Measurements from ENCODE around the gene EFNA2. TPM values are rescaled to one million over a fixed set of nuclear protein-coding genes. Genes with fewer than 3 reads are reported as not detected.

EFNA2 gene
- total and polyA plus RNA-seq, 2 of the 4 experiments (the other 2 are of a cell fraction), result not detected

GRCh38 chr19:1262623-1263123 lies 23.0 kb upstream of the EFNA2 start:
- H3K36me3 ChIP-seq (ENCODE audit: control insufficient read depth, insufficient read depth, low read length), result peaks cover 12% of the 10 kb centered on the region; the same call in 1 of the 2 replicates
- POLR2A ChIA-PET (ENCODE audit: unreplicated experiment), result no interaction called here

More at GRCh38 chr19:1262623-1263123, 23.0 kb upstream of the EFNA2 start:
- Histone ChIP-seq H3K4ac (ENCODE audit: low read depth, low read length) (peak overlapping the region; percentile 97), H3K27me3 (ENCODE audit: control insufficient read depth, insufficient read depth, low read length) (no peaks in the 10 kb centered on the region), H2AFZ (replicated peaks; ENCODE audit: low read length, poor library complexity) (peak overlapping the region; percentile 73), H3K27ac (ENCODE audit: insufficient read depth, low read length) (peak overlapping the region; percentile 93), H2AK9ac (replicated peaks; ENCODE audit: low read depth, low read length, poor library complexity) (peak overlapping the region; percentile 99), H3K14ac (replicated peaks; ENCODE audit: low read depth, low read length) (peak overlapping the region; percentile 82; the same call in 1 of the 2 replicates), H3K4me2 (ENCODE audit: low read depth, low read length) (peak overlapping the region; percentile 15; the same call in 1 of the 2 replicates), H2AK5ac (ENCODE audit: low read depth, low read length) (peak overlapping the region; percentile 97), H2BK15ac (ENCODE audit: low read depth, low read length) (0 out of 3 replicates have a peak overlapping the region, but pooled peaks have one; percentile 36), H4K91ac (ENCODE audit: insufficient read depth, low read depth, low read length) (peak overlapping the region; percentile 96), H3K79me1 (ENCODE audit: low read depth in 1 of 2, low read length in 2 of 2) (peaks cover 5 to 60% of the 10 kb centered on the region in 2 experiments; a peak in 2 of 4 replicates), H3K18ac (ENCODE audit: low read depth, low read length) (no peak overlapping the region), H4K8ac (ENCODE audit: low read depth in 2 of 2, low read length in 2 of 2) (peak overlapping the region; percentile 27 to 91; a peak in 2 of 4 replicates), H4K5ac (ENCODE audit: low read depth, low read length) (peak overlapping the region; percentile 5), H2BK120ac (ENCODE audit: low read depth, low read length) (peak overlapping the region; percentile 93), H3K9me1 (ENCODE audit: insufficient read depth, low read length) (peaks cover 11% of the 10 kb centered on the region), H3K56ac (ENCODE audit: extremely low read depth, insufficient read depth, low read length) (no peak overlapping the region), H3K4me3 (ENCODE audit: insufficient read depth, low read depth, low read length) (no peak overlapping the region), H2BK5ac (ENCODE audit: low read depth, low read length, poor library complexity, severe bottlenecking) (peak overlapping the region; percentile 92), H2BK20ac (ENCODE audit: low read depth, low read length) (peak overlapping the region; percentile 72), H3K23ac (ENCODE audit: low read depth, low read length) (peak overlapping the region; percentile 65), H3K4me1 (ENCODE audit: control insufficient read depth, insufficient read depth, low read length) (peaks cover 45% of the 10 kb centered on the region), H3K9ac (ENCODE audit: low read depth, low read length) (peak overlapping the region; percentile 9; the same call in 1 of the 2 replicates), H3K9me3 (ENCODE audit: control insufficient read depth, insufficient read depth, low read length) (no peaks in the 10 kb centered on the region), H4K20me1 (ENCODE audit: insufficient read depth, low read length) (peaks cover 36% of the 10 kb centered on the region)
- dilution Hi-C loops (cut with HindIII; ENCODE audit: low sequenced_read_pairs, unreplicated experiment) (no loop called here), intact Hi-C loops (cut with micrococcal nuclease) (no loop called here), in situ Hi-C loops (cut with MboI; ENCODE audit: low sequenced_read_pairs) (no loop called here)
- BruUV-seq (replicated peaks), result no TSS peak
- DNase-seq (no peak), ATAC-seq (ENCODE audit: low read depth) (no peak)
- 46% methylated on average over 7 of the region's 21 CpGs; no CpG with 5 or more reads in 1 of the 2 experiments for WGBS, 2 experiments (ENCODE audit: extremely low coverage in 2 of 2, insufficient read length in 1 of 2)
- CTCF ChIA-PET, result no interaction called here
- no peak for TF ChIP-seq CTCF (conservative IDR thresholded peaks at IDR 0.05; ENCODE audit: low read depth, low read length)
- no peak for TF ChIP-seq BHLHE40 (IDR thresholded peaks at IDR 0.05; ENCODE audit: low read depth, low read length)
- TF ChIP-seq USF2 (IDR thresholded peaks at IDR 0.05; ENCODE audit: low read depth, low read length), result no peak
- TF ChIP-seq SMC3 (IDR thresholded peaks at IDR 0.05; ENCODE audit: low read depth, low read length), result no peak
- TF ChIP-seq ELK1 (IDR thresholded peaks at IDR 0.05; ENCODE audit: borderline replicate concordance, low read depth, low read length), result no peak
- TF ChIP-seq FOS (IDR thresholded peaks at IDR 0.05; ENCODE audit: low read depth, low read length), result no peak
- TF ChIP-seq CHD1 (IDR thresholded peaks at IDR 0.05; ENCODE audit: low read depth, low read length), result no peak
- TF ChIP-seq NFE2L2 (IDR thresholded peaks at IDR 0.05; ENCODE audit: low read depth, low read length), result no peak

Measured in IMR-90 (cell line).